ENCODE data around the gene ST6GALNAC2. TPM values are rescaled to one million over a fixed set of nuclear protein-coding genes. Genes with fewer than 3 reads are reported as not detected.

The ST6GALNAC2 gene
- total RNA-seq, 1 donor from 2014 or later = 0.32 TPM

GRCh38 chr17:76545918-76546555 lies 39.6 kb downstream of the ST6GALNAC2 start:
- Mint-ChIP-seq H3K27me3 (ENCODE audit: unreplicated experiment) (peaks cover 15% of the 10 kb centered on the region), H3K27ac (ENCODE audit: unreplicated experiment) (no peak overlapping the region), H3K4me1 (ENCODE audit: low read depth, unreplicated experiment) (peaks cover 37% of the 10 kb centered on the region), H3K36me3 (ENCODE audit: unreplicated experiment) (no peaks in the 10 kb centered on the region), H3K4me3 (ENCODE audit: unreplicated experiment) (no peak overlapping the region), H3K9me3 (ENCODE audit: unreplicated experiment) (peaks cover 17% of the 10 kb centered on the region)
- DNase-seq = no peak
- TF ChIP-seq CTCF (IDR thresholded peaks at IDR 0.05; ENCODE audit: partially characterized antibody, unreplicated experiment) = no peak

- Mint-ChIP-seq H3K4me1 (ENCODE audit: low read depth, unreplicated experiment) (peaks cover 39% of the 10 kb centered on the region), H3K36me3 (ENCODE audit: unreplicated experiment) (no peaks in the 10 kb centered on the region), H3K27me3 (ENCODE audit: unreplicated experiment) (peaks cover 15% of the 10 kb centered on the region), H3K4me3 (ENCODE audit: unreplicated experiment) (peak overlapping the region; percentile 81), H3K9me3 (ENCODE audit: unreplicated experiment) (peaks cover 17% of the 10 kb centered on the region), H3K27ac (ENCODE audit: unreplicated experiment) (peak overlapping the region; percentile 93)
- no peak for TF ChIP-seq CTCF (IDR thresholded peaks at IDR 0.05; ENCODE audit: partially characterized antibody, unreplicated experiment)
- no peak for DNase-seq
Measured at GRCh38 chr17:76544546-76545365, 40.9 kb downstream of the ST6GALNAC2 start.

DNA sequence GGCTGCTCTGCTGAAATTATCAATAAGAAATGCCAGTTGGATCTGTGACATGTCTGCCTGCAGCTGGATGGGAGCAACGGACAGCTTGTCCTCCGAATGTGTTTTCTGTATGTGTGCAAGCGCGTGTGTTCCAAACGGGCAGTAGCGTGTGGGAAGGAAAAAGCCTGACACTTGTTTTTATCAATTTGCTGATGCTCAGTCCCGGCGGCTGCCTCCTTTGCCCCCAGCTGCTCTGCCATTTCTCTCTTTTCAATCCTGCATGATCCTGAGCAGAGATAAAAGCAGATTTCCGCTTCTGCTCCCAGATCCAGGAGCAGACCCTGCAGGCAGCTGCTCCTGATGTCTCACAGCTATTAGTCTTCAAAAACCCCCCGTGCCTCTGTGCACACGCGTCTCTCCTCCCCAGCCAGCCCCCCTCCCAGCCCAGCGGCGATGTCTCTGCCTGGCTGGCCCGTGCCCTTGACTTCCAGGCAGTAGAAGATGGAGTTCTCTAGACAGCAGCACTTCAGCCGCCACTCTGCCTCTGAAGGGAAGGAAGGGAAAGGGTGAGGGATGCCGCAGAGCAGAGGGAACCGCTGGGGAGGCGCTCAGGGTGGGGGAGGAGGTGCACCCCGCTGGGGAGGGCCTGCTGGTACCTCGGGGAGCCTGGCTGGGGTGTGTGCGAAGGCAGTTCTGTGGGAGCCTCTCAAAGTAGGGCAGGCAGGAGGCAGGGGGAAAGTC lies 41.7 kb downstream of the ST6GALNAC2 start:
- no peak for TF ChIP-seq CTCF (IDR thresholded peaks at IDR 0.05; ENCODE audit: partially characterized antibody, unreplicated experiment)
- Mint-ChIP-seq H3K27me3 (ENCODE audit: unreplicated experiment) (peaks cover 17% of the 10 kb centered on the region), H3K4me3 (ENCODE audit: unreplicated experiment) (peak overlapping the region; percentile 81), H3K27ac (ENCODE audit: unreplicated experiment) (peak overlapping the region; percentile 93), H3K9me3 (ENCODE audit: unreplicated experiment) (peaks cover 18% of the 10 kb centered on the region), H3K36me3 (ENCODE audit: unreplicated experiment) (peaks cover 5% of the 10 kb centered on the region), H3K4me1 (ENCODE audit: low read depth, unreplicated experiment) (peaks cover 46% of the 10 kb centered on the region)
- DNase-seq = peak; percentile 63

DNA sequence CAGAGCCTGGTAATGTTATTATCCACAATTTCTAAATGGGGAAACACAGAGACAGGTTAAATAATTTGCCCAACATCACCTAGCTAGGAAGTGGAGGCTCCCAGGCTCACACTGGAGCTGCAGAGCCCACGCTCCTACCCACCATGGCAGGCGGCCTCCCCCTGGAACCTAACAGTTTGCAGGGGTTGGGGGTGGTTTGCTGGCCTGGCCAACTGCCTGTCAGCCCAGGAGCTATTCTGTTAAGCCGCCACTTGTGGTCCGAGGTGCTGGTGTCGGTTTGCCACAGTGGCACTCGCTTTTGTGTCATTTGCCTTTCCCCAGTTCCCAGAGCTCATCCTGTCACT lies 42.2 kb downstream of the ST6GALNAC2 start:
- Mint-ChIP-seq H3K4me1 (ENCODE audit: low read depth, unreplicated experiment) (peaks cover 50% of the 10 kb centered on the region), H3K4me3 (ENCODE audit: unreplicated experiment) (peak overlapping the region; percentile 81), H3K27me3 (ENCODE audit: unreplicated experiment) (peaks cover 18% of the 10 kb centered on the region), H3K27ac (ENCODE audit: unreplicated experiment) (peak overlapping the region; percentile 93), H3K36me3 (ENCODE audit: unreplicated experiment) (peaks cover 5% of the 10 kb centered on the region), H3K9me3 (ENCODE audit: unreplicated experiment) (peaks cover 18% of the 10 kb centered on the region)
- no peak for DNase-seq
- TF ChIP-seq CTCF (IDR thresholded peaks at IDR 0.05; ENCODE audit: partially characterized antibody, unreplicated experiment) = no peak

Data from glutamatergic neuron (in vitro differentiated cells).